ENCODE measurements around the gene TVP23A.
"Not testable (repeated sequence)": the region's sequence is repeated elsewhere in the genome, so short reads cannot be mapped to it uniquely, and the experiment has no call there.

TVP23A gene

DNA sequence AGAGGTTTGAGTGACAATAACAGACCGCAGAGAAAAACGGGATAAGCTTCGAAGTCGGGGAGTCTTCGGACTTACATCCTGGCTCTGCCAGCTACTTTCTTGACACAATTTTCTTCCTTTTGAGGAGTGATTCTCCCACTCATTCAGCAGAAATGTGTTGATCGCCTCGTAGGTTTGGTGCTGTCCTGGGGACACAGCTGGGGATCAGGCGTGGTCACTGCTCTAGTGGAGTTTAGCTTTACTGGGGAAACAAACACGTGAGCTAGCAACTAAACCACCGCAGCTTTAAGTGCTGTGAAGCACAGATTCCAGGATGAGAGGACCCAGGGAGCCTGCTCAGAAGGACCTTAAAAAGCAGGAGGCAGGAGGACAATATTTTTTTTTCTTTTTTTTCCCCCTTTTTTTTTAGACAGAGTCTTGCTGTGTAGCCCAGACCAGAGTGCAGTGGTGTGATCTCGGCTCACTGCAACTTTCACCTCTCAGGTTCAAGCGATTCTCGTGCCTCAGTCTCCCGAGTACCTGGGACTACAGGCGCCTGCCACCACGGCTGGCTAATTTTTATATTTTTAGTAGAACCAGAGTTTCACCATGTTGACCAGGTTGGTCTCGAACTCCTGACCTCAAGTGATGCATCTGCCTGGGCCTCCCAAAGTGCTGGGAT lies 74.1 kb downstream of the TVP23A start:
- peak; percentile 48 for DNase-seq (ENCODE audit: low spot score)

DNA sequence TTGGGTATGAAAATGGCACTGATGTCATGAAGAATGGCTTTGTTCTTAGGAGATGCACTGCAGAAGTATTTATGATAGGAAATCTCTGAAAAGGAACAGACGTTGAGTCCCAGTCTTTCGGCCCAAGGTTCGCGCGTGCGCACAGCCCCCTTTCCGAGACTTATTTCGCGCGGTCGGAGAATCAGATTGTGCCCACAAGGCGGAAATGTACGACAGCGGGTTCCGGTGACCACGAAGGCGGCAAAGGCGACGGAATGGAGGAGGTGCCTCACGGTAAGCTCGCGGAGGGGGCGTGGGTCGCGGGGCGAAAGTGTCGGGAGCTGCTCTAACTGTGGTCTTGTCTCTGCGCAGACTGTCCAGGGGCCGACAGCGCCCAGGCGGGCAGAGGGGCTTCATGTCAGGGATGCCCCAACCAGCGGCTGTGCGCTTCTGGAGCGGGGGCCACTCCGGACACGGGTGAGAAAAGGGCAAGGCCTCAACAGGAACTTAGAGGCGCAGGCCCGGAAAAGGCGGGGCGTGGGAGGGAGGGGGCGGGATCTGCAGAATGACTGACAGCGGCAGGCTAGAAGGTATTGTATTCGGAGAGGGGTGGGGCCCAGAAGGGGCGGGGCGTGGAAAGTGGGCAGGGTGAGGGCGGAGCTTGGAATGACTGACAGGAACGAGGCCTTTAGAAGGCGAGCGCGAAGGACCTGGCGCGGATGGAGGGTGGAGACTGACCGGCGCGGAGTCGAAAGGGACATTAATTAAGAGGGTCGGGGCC lies 74.8 kb downstream of the TVP23A start, which contains the start of gene NUBP1:
Gene NUBP1, plus strand, starts transcription at position 233 of the 760 bp plus-strand sequence. Its CDS starts 22 bp downstream, at position 255.
- DNase-seq (ENCODE audit: low spot score) = peak; percentile 99

DNA sequence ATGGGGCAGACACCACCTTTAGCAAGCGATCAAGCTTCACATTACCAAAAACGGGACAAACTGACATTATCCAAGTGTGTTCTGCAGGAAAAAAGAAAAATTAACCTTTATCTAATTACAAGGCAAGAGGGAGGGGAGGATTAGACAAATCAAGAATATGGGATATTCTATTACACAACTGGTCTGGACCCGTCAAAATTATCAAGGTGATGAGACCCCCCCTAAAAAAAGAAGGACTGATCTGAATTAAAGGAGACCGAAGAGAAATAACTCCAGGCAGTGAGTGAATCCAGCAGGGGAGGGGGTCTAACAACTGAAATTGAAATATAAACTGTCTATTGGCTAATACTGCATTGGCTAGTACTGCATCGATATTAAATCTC lies 75.4 kb downstream of the TVP23A start:
- no peak for DNase-seq (ENCODE audit: low spot score)

- DNase-seq (ENCODE audit: low spot score) = no peak
Observed at GRCh38 chr16:10741844-10742243, 76.8 kb downstream of the TVP23A start.

DNA sequence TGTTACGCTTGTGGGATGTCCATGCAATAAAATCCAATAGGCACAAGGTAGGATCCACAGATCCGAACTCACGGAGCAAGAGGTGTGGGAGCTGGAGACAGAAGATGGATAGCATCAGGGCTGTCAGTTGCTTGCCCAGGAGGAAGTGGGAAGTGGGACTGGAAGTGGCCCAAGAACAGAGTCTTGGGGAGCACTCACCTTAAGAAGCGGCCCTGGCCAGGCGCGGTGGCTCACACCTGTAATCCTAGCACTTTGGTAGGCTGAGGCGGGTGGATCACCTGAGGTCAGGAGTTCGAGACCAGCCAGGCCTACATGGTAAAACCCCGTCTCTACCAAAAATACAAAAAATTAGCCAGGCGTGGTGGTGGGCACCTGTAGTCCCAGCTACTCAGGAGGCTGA lies 77.3 kb downstream of the TVP23A start:
- DNase-seq (ENCODE audit: low spot score) = not testable (repeated sequence)

GRCh38 chr16:10740845-10741208 lies 77.8 kb downstream of the TVP23A start:
- no peak for DNase-seq (ENCODE audit: low spot score)

DNA sequence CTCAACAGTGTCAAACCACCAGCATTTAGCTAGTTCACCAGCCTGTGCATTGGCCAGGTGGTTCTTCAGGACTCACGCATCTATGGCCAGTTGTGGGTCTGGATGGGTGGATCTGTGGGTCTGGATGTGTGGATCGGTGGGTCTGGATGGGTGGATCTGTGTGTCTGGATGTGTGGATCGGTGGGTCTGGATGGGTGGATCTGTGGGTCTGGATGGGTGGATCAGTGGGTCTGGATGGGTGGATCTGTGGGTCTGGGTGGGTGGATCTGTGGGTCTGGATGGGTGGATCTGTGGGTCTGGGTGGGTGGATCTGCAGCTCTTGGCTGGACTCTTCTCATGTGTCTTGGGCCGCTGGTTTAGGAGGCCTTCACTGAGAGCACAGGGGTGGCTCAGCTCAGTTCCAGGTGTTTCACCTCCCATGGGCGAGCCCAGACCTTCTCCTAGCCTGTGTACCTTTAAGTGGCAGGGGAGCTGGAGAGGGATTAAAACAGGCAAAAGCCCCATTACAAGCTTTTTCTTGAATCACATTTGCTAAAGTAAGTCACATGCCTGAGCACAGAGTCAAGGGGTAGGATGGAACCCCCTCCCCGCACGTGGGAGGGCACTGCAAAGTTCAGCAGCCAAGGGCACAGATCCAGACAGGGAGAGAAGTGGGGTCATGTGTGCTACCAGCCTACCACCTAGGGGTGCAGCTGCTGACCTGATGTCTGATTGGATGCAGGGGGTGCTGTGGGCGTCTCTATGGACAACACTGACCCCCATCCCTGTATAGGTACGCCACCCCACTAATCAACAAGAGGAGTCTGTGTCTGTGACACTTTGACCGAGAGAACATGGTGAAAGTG lies 78.4 kb downstream of the TVP23A start:
- DNase-seq (ENCODE audit: low spot score) = no peak

DNA sequence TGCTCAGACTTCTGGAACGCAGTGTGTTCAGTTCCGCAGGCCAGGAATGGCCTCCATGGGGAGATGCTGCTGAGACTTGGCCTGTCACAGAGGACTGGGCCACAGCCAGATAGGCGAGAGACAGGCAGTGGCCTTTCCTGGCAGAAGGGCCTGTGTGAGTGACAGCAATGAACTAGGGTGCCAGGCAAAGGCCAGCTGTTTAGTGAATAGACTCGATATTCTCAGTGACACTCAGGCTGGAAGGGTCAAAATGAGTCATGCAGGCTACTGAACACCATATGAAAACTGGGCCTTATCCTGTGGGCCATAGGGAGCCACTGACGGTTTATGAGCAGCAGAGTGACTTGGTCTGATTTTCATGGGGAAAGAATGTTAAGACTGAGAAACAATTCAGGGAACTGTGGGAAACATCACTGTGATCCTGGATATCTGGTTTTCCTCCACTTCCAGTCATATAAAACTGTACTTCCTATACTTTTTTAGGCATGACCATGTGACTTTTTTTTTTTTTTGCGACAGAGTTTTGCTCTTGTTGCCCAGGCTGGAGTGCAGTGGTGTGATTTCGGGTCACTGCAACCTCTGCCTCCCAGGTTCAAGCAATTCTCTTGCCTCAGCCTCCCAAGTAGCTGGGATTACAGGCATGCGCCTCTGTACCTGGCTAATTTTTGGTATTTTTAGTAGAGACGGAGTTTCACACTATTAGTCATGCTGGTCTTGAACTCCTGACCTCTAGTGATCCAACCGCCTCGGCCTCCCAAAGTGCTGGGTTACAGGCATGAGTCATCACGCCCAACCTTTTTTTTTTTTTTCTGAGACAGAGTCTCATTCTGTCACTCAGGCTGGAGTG lies 80.1 kb downstream of the TVP23A start:
- DNase-seq (ENCODE audit: low spot score) = peak; percentile 28

GRCh38 chr16:10737068-10737625 lies 81.4 kb downstream of the TVP23A start:
- peak; percentile 75 for DNase-seq (ENCODE audit: low spot score)

GRCh38 chr16:10731790-10732189 lies 86.8 kb downstream of the TVP23A start:
- DNase-seq (ENCODE audit: low spot score) = no peak

DNA sequence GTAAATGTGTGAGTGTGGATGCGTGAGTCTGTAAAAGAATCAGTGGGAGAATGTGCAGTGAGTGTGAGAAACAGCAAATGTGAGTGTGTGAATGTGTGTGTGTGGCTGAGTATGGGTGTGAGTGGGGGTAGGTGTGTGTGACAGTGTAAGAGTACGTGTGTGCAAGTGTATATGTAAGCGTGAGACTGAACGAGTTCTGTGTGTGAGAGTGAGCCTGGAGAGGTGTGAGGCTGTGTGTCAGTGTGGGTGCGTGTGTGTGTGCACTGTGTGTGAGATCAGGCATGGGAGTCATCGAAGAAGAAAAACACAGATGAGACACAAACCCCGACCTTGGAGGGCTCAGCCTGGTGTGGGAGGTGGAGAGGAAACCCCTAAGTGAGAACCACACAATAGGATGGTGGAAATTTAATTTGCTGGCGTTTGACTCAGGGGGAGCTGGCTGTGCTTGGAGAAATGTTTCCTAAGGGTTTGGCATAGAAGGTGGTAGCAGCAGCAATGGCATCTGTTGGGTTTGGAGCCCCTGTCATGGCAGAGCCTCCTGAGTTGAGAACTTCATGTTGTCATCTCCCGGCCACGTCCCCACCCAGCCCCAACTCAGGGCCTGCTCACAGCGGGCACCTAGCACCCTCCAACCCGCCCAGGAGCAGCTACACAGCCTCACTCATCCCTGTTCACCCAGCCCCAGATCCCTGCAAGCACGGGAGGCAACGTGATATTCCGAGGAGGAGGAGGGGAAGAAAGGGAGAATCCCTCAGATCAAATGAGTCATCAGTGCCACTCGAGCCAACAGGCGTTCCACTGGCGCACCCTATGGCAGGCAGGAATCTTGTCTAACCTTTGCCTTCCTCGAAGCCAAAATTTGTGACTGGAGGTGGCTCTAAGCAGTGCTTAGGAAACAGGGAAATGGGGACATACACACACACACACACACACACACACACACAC lies 89.2 kb downstream of the TVP23A start:
- DNase-seq (ENCODE audit: low spot score) = peak; percentile 60

DNA sequence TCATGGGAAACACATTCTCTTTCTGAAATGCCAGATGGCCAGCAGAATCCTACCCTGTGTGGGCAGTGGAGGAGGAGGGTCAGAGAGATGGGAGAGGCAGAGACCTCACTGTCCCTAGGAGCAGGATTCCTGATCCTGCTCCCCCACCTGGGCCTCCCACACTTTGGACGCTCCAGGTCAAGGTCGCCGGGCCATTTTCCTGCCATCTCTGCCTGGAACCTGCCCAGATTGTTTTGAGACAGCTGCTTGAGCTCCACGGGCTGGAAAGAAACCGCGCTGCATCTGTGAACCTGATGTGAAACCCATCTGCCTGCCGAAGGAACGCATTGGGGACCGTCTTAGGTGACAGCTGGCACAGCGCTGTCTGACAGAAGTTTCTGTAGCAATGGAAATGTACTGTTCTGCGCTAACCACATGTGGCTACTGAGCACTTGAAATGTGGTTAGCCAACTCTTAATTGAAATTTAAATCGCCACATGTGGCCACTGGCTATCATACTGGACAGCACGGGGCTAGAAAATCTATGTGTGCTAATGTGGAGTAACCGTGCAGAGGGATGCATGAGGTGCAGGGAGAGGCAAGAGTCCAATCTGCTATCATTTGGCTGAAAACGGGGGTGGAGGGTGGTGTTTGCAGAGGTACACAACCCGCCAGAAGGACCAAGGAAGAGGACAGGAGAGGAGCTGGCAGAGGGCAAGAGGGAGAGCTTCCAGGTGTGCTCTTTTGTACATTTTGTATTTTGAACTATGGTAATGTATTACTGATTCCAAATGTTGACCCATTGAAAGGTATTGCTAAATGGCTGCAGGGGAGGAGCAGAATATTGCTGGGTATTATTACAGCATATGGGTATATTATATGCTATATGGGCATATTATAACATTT lies 90.3 kb downstream of the TVP23A start:
- DNase-seq (ENCODE audit: low spot score) = no peak

Measured in GM03348 (cell line).